Ovary (tissue), 3 donors: Measurements from ENCODE around the gene SPTBN5.

Experiments
- CTCF ChIP-seq, 3 donors: fragments of 450-650 bp in 2 of 3; fragments of 200-600 bp in 1 of 3; IDR thresholded peaks; one replicate each; pipeline versions ENCODE4 v1.5.1 to v1.8.0; 2016 to 2022; ENCODE audit warnings: antibody characterized with exemption in 3 of 3, mild to moderate bottlenecking in 1 of 3
- EP300 ChIP-seq: sonication (generic); formaldehyde crosslinking; IDR thresholded peaks from one replicate; pipeline ENCODE4 v1.6.1; 2017; ENCODE audit warnings: antibody characterized with exemption
- POLR2A ChIP-seq: fragments of 450-650 bp; IDR thresholded peaks from one replicate; pipeline ENCODE4 v1.6.1; 2017; ENCODE audit warnings: antibody characterized with exemption, mild to moderate bottlenecking, moderate library complexity
- donor health status: DM: no; HTN: no; CAD: no.

DNA sequence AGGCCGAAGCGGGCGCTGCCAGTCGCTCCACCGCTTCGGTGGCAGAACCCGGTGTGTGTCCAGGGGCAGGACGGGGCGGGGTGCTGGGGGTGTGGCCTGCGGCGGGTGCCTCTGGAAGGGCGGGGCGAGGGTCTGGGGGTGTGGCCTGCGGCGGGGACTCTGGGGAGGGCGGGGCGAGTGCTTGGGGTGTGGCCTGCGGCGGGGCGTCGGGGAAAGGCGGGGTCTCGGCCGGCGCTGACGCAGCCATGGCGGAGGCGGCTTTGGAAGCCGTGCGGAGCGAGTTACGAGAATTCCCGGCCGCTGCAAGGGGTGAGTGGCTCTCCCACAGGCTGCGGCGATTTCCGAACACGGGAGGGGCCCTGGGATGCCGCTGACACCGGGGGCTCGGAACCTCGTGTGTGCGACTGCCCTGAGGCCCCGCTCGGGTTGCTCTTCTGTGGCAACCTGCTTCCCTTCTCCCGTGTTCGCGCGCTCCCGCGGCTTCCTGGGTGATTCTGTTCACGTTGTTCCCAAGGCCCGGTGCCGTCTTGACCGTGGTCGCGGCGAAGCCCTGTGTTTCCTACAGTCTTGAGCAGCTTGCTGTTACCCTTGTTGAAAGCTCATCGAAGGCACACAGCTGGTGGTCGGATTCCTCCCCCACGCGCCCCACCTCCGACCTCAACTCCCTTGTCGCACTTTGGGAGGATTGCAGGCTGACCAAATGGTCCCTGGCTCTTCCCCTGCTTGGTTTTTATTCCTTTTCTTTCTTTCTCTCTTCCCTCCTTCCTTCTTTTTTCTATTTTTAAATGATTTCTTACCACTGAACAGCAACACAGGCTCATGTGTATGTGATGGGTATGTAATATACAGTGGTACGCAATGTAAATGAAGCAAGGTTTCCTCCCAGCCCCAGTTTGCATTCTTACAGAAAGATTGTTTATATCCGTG lies 65.7 kb downstream of the SPTBN5 start, which contains the start of gene JMJD7:
- no peak for TF ChIP-seq CTCF (IDR thresholded peaks at IDR 0.05)
- no peak for TF ChIP-seq EP300
- peak; percentile 80 for TF ChIP-seq POLR2A
